ENCODE measurements around the gene PDHX.
"Not testable (repeated sequence)": the region's sequence is repeated elsewhere in the genome, so short reads cannot be mapped to it uniquely, and the experiment has no call there.

The PDHX gene

GRCh38 chr11:34909415-34909814, 7.0 kb upstream of the PDHX start:
- H3K4me3 ChIP-seq (replicated peaks in 1 of 2; ENCODE audit: low read depth in 2 of 2, low read length in 2 of 2): no peak overlapping the region
- no peak for TF ChIP-seq CTCF (IDR thresholded peaks at IDR 0.05; ENCODE audit: low read depth, low read length)
- DNase-seq (ENCODE audit: low read depth in 2 of 2): no peak

GRCh38 chr11:34909955-34910354, 6.5 kb upstream of the PDHX start:
- peak in 1 of 2 donors; percentile 20 for DNase-seq (ENCODE audit: low read depth in 2 of 2)
- TF ChIP-seq CTCF (IDR thresholded peaks at IDR 0.05; ENCODE audit: low read depth, low read length): no peak
- no peak overlapping the region for H3K4me3 ChIP-seq (replicated peaks in 1 of 2; ENCODE audit: low read depth in 2 of 2, low read length in 2 of 2)

GRCh38 chr11:34910817-34911216, 5.6 kb upstream of the PDHX start:
- H3K4me3 ChIP-seq (replicated peaks in 1 of 2; ENCODE audit: low read depth in 2 of 2, low read length in 2 of 2): no peak overlapping the region
- no peak for DNase-seq (ENCODE audit: low read depth in 2 of 2)
- TF ChIP-seq CTCF (IDR thresholded peaks at IDR 0.05; ENCODE audit: low read depth, low read length): no peak

GRCh38 chr11:34911676-34912075, 4.7 kb upstream of the PDHX start:
- TF ChIP-seq CTCF (IDR thresholded peaks at IDR 0.05; ENCODE audit: low read depth, low read length): no peak
- no peak overlapping the region for H3K4me3 ChIP-seq (replicated peaks in 1 of 2; ENCODE audit: low read depth in 2 of 2, low read length in 2 of 2)
- no peak for DNase-seq (ENCODE audit: low read depth in 2 of 2)

- DNase-seq (ENCODE audit: low read depth in 2 of 2): not testable (repeated sequence)
Observed at GRCh38 chr11:34913556-34913955, 2.9 kb upstream of the PDHX start.

GRCh38 chr11:34915136-34916014, 1.0 kb upstream of the PDHX start:
- TF ChIP-seq CTCF (IDR thresholded peaks at IDR 0.05; ENCODE audit: low read depth, low read length): no peak
- H3K4me3 ChIP-seq (replicated peaks in 1 of 2; ENCODE audit: low read depth in 2 of 2, low read length in 2 of 2): peak overlapping the region; percentile 86 to 91
- DNase-seq (ENCODE audit: low read depth in 2 of 2): peak; percentile 46 to 47

More at GRCh38 chr11:34913556-34913955, 2.9 kb upstream of the PDHX start:
- not testable (repeated sequence) for H3K4me3 ChIP-seq (replicated peaks in 1 of 2; ENCODE audit: low read depth in 2 of 2, low read length in 2 of 2)

GRCh38 chr11:34916843-34917770, 689 bp downstream of the PDHX start:
- peak; percentile 27 to 50 for DNase-seq (ENCODE audit: low read depth in 2 of 2)
- peak overlapping the region; percentile 86 to 91 for H3K4me3 ChIP-seq (replicated peaks in 1 of 2; ENCODE audit: low read depth in 2 of 2, low read length in 2 of 2)
- TF ChIP-seq CTCF (IDR thresholded peaks at IDR 0.05; ENCODE audit: low read depth, low read length): no peak
